ENCODE data around the gene FERMT3.

FERMT3 gene

DNA sequence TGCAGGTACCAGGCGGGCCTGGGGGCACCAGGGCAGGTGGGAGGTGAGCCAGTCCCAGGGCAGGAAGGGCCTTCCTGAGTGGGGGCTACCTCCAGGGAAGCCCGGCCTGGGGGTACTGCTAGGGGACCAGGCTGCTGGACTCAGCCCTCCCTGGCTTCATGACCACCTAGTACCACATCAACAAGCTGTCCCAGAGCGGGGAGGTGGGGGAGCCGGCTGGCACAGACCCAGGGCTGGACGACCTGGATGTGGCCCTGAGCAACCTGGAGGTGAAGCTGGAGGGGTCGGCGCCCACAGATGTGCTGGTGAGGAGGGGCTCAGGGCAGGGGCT lies 12.8 kb downstream of the FERMT3 start:
- DNase-seq (ENCODE audit: low read depth in 1 of 2, low spot score in 1 of 2): no peak

GRCh38 chr11:64219755-64220154 lies 13.2 kb downstream of the FERMT3 start:
- no peak for DNase-seq (ENCODE audit: low read depth in 1 of 2, low spot score in 1 of 2)

DNA sequence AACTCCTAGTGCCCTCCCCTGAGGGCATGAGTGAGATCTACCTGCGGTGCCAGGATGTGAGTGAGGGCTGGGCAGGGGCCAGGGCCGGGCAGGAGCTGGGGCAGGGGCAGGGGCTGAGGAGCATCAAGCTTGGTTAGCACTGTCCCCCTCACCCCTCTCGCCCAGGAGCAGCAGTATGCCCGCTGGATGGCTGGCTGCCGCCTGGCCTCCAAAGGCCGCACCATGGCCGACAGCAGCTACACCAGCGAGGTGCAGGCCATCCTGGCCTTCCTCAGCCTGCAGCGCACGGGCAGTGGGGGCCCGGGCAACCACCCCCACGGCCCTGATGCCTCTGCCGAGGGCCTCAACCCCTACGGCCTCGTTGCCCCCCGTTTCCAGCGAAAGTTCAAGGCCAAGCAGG lies 13.8 kb downstream of the FERMT3 start:
- DNase-seq (ENCODE audit: low read depth in 1 of 2, low spot score in 1 of 2): no peak

- no peak for DNase-seq (ENCODE audit: low read depth in 1 of 2, low spot score in 1 of 2)
These were observed 14.3 kb downstream of the FERMT3 start for GRCh38 chr11:64220798-64221197.

- no peak for DNase-seq (ENCODE audit: low read depth in 1 of 2, low spot score in 1 of 2)
These were observed 16.1 kb downstream of the FERMT3 start for GRCh38 chr11:64222651-64223000.

DNA sequence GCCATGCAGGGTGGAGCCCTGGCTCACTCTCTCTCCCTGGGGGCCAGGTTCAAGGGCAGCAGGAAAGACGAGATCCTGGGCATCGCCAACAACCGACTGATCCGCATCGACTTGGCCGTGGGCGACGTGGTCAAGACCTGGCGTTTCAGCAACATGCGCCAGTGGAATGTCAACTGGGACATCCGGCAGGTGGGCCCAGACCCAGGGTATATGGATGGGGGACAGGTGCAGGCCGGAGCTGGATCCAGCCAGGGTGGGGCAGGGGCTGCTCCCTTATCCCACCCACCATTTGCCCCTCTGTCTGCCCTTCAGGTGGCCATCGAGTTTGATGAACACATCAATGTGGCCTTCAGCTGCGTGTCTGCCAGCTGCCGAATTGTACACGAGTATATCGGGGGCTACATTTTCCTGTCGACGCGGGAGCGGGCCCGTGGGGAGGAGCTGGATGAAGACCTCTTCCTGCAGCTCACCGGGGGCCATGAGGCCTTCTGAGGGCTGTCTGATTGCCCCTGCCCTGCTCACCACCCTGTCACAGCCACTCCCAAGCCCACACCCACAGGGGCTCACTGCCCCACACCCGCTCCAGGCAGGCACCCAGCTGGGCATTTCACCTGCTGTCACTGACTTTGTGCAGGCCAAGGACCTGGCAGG lies 16.6 kb downstream of the FERMT3 start:
- no peak for DNase-seq (ENCODE audit: low read depth in 1 of 2, low spot score in 1 of 2)

DNA sequence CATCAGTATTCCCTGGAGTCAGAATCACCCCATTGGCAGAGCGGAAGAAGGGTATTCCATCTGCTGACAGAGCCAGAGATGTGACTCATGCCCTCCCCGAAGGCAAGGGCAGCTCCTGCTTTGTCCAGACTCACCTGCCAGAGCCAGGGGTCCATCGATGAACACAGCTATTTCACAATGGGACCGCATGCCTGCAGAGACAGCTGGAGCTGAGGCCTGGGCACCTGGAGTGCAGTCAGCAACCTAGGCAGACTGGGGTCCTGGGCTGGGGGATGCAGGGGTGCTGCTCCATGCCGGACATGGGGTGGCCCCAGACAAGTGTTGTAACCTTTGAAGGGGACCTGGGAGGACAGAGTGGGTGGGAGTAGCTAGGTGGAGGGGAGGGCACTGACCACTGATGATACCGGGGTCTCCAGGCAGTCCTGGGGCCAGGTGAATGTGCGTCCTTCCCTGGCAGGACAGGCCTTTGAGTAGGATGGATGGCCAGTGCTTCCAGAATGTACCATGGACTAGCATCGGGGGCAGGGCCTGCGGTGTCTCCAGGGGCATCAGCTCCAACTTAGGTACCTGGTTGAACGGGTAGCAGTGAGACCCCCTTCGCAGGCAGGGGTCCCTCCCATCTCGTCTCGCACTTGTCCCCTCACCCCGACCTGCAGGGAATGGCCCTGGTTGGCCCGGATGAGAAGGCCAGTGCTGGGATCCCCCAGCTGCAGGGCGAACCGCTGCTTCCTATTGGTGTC lies 17.8 kb downstream of the FERMT3 start:
- no peak for DNase-seq (ENCODE audit: low read depth in 1 of 2, low spot score in 1 of 2)

- DNase-seq (ENCODE audit: low read depth in 1 of 2, low spot score in 1 of 2): no peak
These were observed 18.5 kb downstream of the FERMT3 start for GRCh38 chr11:64224891-64225607.

DNA sequence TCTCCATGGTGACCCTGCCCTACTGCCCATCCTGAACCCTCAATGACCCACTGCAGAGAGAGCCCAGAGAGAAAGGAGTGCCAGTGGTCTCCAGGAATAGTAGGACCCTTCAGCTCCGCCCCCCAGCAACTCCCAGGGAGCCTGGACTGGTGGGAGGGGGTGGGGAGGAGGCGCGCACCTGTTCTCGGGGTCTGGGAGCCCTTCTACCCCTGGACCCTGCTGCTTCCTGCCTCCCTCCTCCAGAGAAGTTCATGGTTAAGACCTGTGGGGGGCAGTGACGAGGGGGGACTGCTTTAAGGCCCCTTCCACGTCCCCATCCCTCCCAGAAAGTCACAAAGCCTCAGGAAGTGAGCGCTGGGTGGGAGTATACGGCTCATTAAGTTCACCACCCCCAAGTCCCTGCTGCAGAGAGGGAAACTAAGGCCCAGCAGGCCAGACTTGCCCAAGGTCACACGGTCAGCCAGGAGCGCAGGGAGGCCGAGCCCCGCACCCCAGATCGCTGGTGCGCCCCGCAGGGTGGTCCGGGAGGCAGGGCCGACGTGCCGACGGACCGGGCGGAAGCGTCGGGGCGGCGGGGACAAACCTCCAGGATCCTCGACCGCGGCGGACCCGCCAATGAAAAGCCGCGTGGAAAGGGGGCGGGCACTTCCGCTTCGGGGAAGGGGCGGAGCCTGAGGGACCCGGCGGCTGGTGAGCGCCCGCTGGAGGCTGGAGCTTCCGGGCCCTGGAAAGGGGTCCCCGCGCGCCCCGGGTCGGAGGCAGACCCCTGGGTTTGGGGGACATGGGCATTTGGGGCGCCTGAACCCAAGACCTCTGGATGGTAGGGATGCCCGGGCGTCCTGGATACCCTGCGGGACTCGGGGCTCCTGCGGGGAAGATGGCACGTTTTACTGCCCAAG lies 19.3 kb downstream of the FERMT3 start, which contains the start of the genes NUDT22 and TRPT1:
TSS of gene NUDT22 (plus strand) at position 667 of the 899 bp plus-strand sequence. CDS start 379 bp downstream, outside the sequence.
TSS of gene TRPT1 (minus strand) at position 579 of the 899 bp plus-strand sequence. CDS start at position 253, 326 bp downstream.
- peak; percentile 80 to 93 for DNase-seq (ENCODE audit: low read depth in 1 of 2, low spot score in 1 of 2)

- DNase-seq (ENCODE audit: low read depth in 1 of 2, low spot score in 1 of 2): no peak
These were observed 20.1 kb downstream of the FERMT3 start for GRCh38 chr11:64226507-64227051.

DNA sequence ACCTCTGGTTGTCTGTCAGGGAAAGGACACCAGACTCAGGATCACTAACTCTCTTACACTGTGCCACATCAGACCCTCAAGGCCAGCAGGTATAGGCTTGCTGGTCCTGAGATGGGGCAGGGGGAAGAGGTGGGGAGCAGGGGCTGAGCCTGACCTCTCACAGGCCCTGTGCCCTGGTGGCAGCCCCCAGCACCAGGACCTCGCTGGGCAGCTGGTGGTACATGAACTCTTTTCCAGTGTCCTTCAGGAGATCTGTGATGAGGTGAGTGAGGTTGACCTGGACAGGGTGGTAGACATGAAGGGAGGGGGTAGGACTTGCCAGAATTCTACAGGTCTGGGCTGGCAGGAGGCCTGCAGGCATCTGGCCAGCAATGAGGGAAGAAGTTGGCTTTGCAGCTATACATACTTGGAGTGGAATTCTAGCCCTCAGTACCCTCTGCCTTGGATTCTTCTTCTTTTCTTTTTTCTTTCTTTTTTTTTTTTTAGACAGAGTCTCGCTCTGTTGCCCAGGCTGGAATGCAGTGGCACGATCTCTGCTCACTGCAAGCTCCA lies 21.0 kb downstream of the FERMT3 start:
- no peak for DNase-seq (ENCODE audit: low read depth in 1 of 2, low spot score in 1 of 2)

GRCh38 chr11:64229090-64229743 lies 22.7 kb downstream of the FERMT3 start:
- no peak for DNase-seq (ENCODE audit: low read depth in 1 of 2, low spot score in 1 of 2)

DNA sequence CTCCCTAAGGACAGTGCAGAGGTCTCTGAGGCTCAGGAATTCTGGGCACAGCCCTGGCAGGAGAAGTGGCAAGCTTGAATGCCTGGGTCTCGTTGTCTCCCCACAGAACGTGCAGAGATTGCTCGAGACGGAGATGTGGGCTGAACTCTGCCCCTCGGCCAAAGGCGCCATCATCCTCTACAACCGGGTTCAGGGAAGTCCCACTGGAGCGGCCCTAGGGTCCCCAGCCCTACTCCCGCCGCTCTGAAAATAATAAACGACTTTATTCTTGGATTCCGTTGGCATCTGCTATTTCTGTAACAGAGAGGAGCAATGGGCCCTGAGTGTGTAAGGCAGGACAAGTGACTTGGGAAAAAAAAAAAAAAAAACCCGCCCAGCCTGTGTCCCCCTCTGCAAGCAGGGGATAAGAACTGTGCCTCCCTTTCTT lies 23.2 kb downstream of the FERMT3 start:
- no peak for DNase-seq (ENCODE audit: low read depth in 1 of 2, low spot score in 1 of 2)

GRCh38 chr11:64230171-64230984 lies 23.9 kb downstream of the FERMT3 start, which contains the start of gene DNAJC4:
DNAJC4 (plus strand) TSS chr11:64230548; CDS start chr11:64230855, 307 bp downstream.
- DNase-seq (ENCODE audit: low read depth in 1 of 2, low spot score in 1 of 2): peak; percentile 72 to 76

- no peak for DNase-seq (ENCODE audit: low read depth in 1 of 2, low spot score in 1 of 2)
These were observed 24.5 kb downstream of the FERMT3 start for GRCh38 chr11:64230985-64231365.

- DNase-seq (ENCODE audit: low read depth in 1 of 2, low spot score in 1 of 2): no peak
These were observed 25.0 kb downstream of the FERMT3 start for GRCh38 chr11:64231546-64231945.

DNA sequence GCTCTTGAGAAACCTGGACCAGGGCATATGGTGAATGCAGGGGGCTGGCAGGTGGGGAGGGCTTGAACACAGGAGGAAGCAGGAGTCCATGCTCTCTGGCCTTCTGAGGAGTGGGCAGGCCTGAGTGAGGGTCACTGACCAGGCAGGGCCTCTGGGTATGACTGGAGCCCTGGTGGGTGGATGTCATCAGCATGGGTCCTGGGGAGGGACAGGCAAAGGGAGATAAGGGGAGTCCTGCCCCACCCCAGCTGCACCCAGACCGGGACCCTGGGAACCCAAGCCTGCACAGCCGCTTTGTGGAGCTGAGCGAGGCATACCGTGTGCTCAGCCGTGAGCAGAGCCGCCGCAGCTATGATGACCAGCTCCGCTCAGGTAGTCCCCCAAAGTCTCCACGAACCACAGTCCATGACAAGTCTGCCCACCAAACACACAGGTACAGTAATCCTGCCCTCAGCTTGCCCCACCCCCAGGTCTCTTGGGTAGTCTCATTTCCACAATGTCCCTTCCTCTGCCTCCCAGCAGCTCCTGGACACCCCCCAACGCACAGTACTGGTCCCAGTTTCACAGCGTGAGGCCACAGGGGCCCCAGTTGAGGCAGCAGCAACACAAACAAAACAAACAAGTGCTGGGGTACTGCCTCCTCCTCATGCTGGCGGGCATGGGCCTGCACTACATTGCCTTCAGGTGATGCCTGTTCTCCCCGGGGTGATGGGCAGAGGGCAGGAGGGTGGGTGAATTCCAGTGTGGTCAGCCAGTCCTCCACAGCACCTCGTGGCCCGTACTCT lies 25.9 kb downstream of the FERMT3 start:
- DNase-seq (ENCODE audit: low read depth in 1 of 2, low spot score in 1 of 2): no peak

- no peak for DNase-seq (ENCODE audit: low read depth in 1 of 2, low spot score in 1 of 2)
These were observed 26.4 kb downstream of the FERMT3 start for GRCh38 chr11:64232967-64233315.

All from stimulated activated CD4-positive, alpha-beta T cell treated with anti-CD3 and anti-CD28 coated beads, Interleukin-15, amount 100 ng/mL, for 1 hour (primary cell).